ENCODE measurements around the gene ARL8B.
"Not testable (repeated sequence)": the region's sequence is repeated elsewhere in the genome, so short reads cannot be mapped to it uniquely, and the experiment has no call there.

DNA sequence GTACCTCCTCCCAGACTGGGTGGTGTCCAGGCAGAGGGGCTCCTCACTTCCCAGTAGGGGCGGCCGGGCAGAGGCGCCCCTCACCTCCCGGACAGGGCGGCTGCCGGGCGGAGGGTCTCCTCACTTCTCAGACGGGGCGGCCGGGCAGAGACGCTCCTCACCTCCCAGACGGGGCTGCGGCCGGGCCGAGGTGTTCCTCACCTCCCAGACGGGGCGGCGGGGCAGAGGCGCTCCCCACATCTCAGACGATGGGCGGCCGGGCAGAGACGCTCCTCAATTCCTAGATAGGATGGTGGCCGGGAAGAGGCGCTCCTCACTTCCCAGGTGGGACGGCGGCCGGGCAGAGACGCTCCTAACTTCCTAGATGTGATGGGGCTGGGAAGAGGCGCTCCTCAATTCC lies 8.4 kb upstream of the ARL8B start:
- not testable (repeated sequence) for TF ChIP-seq POLR2A, POLR2AphosphoS5 (IDR thresholded peaks at IDR 0.05)
- TF ChIP-seq, protein P1, sequence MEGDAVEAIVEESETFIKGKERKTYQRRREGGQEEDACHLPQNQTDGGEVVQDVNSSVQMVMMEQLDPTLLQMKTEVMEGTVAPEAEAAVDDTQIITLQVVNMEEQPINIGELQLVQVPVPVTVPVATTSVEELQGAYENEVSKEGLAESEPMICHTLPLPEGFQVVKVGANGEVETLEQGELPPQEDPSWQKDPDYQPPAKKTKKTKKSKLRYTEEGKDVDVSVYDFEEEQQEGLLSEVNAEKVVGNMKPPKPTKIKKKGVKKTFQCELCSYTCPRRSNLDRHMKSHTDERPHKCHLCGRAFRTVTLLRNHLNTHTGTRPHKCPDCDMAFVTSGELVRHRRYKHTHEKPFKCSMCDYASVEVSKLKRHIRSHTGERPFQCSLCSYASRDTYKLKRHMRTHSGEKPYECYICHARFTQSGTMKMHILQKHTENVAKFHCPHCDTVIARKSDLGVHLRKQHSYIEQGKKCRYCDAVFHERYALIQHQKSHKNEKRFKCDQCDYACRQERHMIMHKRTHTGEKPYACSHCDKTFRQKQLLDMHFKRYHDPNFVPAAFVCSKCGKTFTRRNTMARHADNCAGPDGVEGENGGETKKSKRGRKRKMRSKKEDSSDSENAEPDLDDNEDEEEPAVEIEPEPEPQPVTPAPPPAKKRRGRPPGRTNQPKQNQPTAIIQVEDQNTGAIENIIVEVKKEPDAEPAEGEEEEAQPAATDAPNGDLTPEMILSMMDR (IDR thresholded peaks at IDR 0.05) = not testable (repeated sequence)
